Measurements from ENCODE around the gene NHS. TPM values are rescaled to one million over a fixed set of nuclear protein-coding genes. Genes with fewer than 3 reads are reported as not detected.

Gene NHS
- polyA plus RNA-seq, 2 donors: 0.78 to 1.7 TPM

DNA sequence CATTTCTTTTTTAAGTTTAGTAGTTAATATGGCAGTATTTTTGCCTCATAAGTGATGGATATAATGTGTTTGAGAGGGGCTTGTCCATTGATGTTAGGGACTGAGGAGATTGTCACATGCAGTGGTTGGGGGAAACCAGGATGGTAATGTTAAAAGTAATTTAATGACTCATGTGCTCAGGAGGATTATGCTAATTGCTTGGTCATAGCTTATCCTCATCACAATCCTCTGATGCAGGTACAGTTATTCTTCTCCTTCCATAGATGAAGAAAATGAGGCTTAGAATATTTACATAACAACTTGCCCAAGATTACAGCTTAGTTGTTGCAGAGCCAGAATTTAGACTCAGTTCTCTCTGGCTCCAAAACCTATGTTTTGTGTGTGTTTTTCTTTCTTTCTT lies 267.9 kb downstream of the NHS start:
- H3K4me3 ChIP-seq (ENCODE audit: low read depth in 1 of 2, low read length in 2 of 2): no peak overlapping the region
- H3K9me3 ChIP-seq (ENCODE audit: control insufficient read depth in 2 of 2, insufficient read depth in 1 of 2, low read depth in 1 of 2, low read length in 1 of 2): no peaks in the 10 kb centered on the region
- H3K36me3 ChIP-seq (ENCODE audit: control insufficient read depth in 2 of 2, insufficient read depth in 2 of 2, low read length in 1 of 2): no peaks in the 10 kb centered on the region
- no peaks in the 10 kb centered on the region for H3K4me1 ChIP-seq (ENCODE audit: control insufficient read depth in 2 of 2, insufficient read depth in 2 of 2, low read length in 1 of 2)
- no peaks in the 10 kb centered on the region for H3K27me3 ChIP-seq (ENCODE audit: control insufficient read depth in 1 of 2, insufficient read depth in 2 of 2, low read length in 2 of 2)
- no peak overlapping the region for H3K27ac ChIP-seq (ENCODE audit: low read depth in 2 of 2, low read length in 1 of 2)

DNA sequence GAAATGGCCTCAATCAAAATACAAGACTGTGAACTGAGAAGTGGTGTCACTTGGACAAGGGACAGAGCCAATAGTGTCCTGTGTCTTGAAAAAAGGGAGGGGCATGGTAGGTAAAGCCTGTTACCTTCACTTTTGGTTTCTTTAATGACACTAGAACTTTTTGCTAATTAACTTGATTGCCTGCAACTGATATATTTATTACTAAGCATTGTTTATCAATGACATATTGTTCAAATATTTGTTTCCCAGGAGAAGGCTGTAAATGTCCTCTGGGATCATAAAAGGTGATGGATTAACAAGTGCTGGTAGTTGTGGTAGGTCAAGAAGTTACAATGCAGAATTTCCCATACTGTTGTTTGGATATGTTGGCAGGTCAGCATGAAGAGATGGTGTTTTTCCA lies 268.5 kb downstream of the NHS start:
- H3K4me1 ChIP-seq (ENCODE audit: control insufficient read depth in 2 of 2, insufficient read depth in 2 of 2, low read length in 1 of 2): no peaks in the 10 kb centered on the region
- no peaks in the 10 kb centered on the region for H3K9me3 ChIP-seq (ENCODE audit: control insufficient read depth in 2 of 2, insufficient read depth in 1 of 2, low read depth in 1 of 2, low read length in 1 of 2)
- H3K4me3 ChIP-seq (ENCODE audit: low read depth in 1 of 2, low read length in 2 of 2): no peak overlapping the region
- H3K27me3 ChIP-seq (ENCODE audit: control insufficient read depth in 1 of 2, insufficient read depth in 2 of 2, low read length in 2 of 2): no peaks in the 10 kb centered on the region
- no peaks in the 10 kb centered on the region for H3K36me3 ChIP-seq (ENCODE audit: control insufficient read depth in 2 of 2, insufficient read depth in 2 of 2, low read length in 1 of 2)
- no peak overlapping the region for H3K27ac ChIP-seq (ENCODE audit: low read depth in 2 of 2, low read length in 1 of 2)

DNA sequence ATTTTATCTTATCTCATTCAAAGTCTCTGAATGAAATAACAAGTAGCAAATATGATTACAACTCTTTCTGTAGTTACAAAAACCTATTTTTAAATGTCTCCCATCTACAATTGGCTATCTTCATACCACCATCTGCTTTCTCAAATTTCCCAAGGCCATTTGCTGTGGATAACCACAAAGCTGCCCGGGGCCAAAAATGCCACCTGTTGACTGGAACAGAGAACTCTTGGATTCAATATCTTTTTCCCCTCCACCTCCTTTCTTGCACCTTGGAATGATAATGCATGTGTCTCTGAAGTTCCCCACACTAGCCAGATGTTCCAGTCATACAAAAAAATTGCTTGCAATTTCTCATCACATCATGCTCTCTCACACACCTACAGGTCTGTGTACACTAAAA lies 269.0 kb downstream of the NHS start:
- no peaks in the 10 kb centered on the region for H3K9me3 ChIP-seq (ENCODE audit: control insufficient read depth in 2 of 2, insufficient read depth in 1 of 2, low read depth in 1 of 2, low read length in 1 of 2)
- H3K27ac ChIP-seq (ENCODE audit: low read depth in 2 of 2, low read length in 1 of 2): no peak overlapping the region
- H3K27me3 ChIP-seq (ENCODE audit: control insufficient read depth in 1 of 2, insufficient read depth in 2 of 2, low read length in 2 of 2): no peaks in the 10 kb centered on the region
- no peaks in the 10 kb centered on the region for H3K36me3 ChIP-seq (ENCODE audit: control insufficient read depth in 2 of 2, insufficient read depth in 2 of 2, low read length in 1 of 2)
- WGBS, 2 donors: 80 to 92% methylated on average over 1 of the region's 1 CpG
- H3K4me3 ChIP-seq (ENCODE audit: low read depth in 1 of 2, low read length in 2 of 2): no peak overlapping the region
- H3K4me1 ChIP-seq (ENCODE audit: control insufficient read depth in 2 of 2, insufficient read depth in 2 of 2, low read length in 1 of 2): no peaks in the 10 kb centered on the region

DNA sequence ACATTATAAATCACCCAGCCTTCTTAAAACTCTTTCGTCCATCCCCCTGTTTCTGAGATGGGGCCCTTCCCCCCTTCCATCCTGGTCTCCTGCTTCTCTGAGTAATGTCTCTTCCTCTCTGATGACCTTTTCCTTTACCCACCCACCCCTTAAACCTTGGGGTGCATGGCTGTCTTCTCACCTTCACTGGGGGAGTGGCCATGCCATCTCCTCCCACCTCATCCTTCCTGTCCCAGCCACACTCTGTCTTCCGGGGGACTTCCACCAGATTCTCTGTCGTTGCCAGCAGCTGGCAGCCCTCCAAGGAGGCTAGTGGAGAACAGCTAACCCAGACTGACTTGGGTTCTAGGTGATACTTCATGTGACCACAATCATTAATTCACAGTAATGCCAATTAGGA lies 279.1 kb downstream of the NHS start:
- Histone ChIP-seq H3K4me1 (ENCODE audit: control insufficient read depth in 2 of 2, insufficient read depth in 2 of 2, low read length in 1 of 2) (peaks cover 0 to 10% of the 10 kb centered on the region in 2 donors), H3K9me3 (ENCODE audit: control insufficient read depth in 2 of 2, insufficient read depth in 1 of 2, low read depth in 1 of 2, low read length in 1 of 2) (peaks cover 0 to 3% of the 10 kb centered on the region in 2 donors), H3K27me3 (ENCODE audit: control insufficient read depth in 1 of 2, insufficient read depth in 2 of 2, low read length in 2 of 2) (peaks cover 0 to 2% of the 10 kb centered on the region in 2 donors), H3K27ac (ENCODE audit: low read depth in 2 of 2, low read length in 1 of 2) (no peak overlapping the region), H3K36me3 (ENCODE audit: control insufficient read depth in 2 of 2, insufficient read depth in 2 of 2, low read length in 1 of 2) (no peaks in the 10 kb centered on the region), H3K4me3 (ENCODE audit: low read depth in 1 of 2, low read length in 2 of 2) (no peak overlapping the region)
- WGBS, 2 donors: 47 to 55% methylated on average over 3 of the region's 3 CpGs

- whole genome bisulfite sequencing, 2 donors: 19 to 46% methylated on average over 47 to 48 of the region's 48 CpGs
- no peaks in the 10 kb centered on the region for H3K27me3 ChIP-seq (ENCODE audit: control insufficient read depth in 1 of 2, insufficient read depth in 2 of 2, low read length in 2 of 2)
- peak overlapping the region; percentile 2 to 18 for H3K4me3 ChIP-seq (ENCODE audit: low read depth in 1 of 2, low read length in 2 of 2)
- peaks cover 0 to 3% of the 10 kb centered on the region in 2 donors for H3K9me3 ChIP-seq (ENCODE audit: control insufficient read depth in 2 of 2, insufficient read depth in 1 of 2, low read depth in 1 of 2, low read length in 1 of 2)
- no peaks in the 10 kb centered on the region for H3K36me3 ChIP-seq (ENCODE audit: control insufficient read depth in 2 of 2, insufficient read depth in 2 of 2, low read length in 1 of 2)
- H3K4me1 ChIP-seq (ENCODE audit: control insufficient read depth in 2 of 2, insufficient read depth in 2 of 2, low read length in 1 of 2): peaks cover 0 to 10% of the 10 kb centered on the region in 2 donors
- no peak overlapping the region for H3K27ac ChIP-seq (ENCODE audit: low read depth in 2 of 2, low read length in 1 of 2)
Observed at GRCh38 chrX:17655211-17656034, 280.4 kb downstream of the NHS start.

GRCh38 chrX:17656035-17656418 lies 281.0 kb downstream of the NHS start:
- Histone ChIP-seq H3K9me3 (ENCODE audit: control insufficient read depth in 2 of 2, insufficient read depth in 1 of 2, low read depth in 1 of 2, low read length in 1 of 2) (peaks cover 0 to 3% of the 10 kb centered on the region in 2 donors), H3K36me3 (ENCODE audit: control insufficient read depth in 2 of 2, insufficient read depth in 2 of 2, low read length in 1 of 2) (no peaks in the 10 kb centered on the region), H3K27ac (ENCODE audit: low read depth in 2 of 2, low read length in 1 of 2) (no peak overlapping the region), H3K4me1 (ENCODE audit: control insufficient read depth in 2 of 2, insufficient read depth in 2 of 2, low read length in 1 of 2) (peaks cover 0 to 10% of the 10 kb centered on the region in 2 donors), H3K27me3 (ENCODE audit: control insufficient read depth in 1 of 2, insufficient read depth in 2 of 2, low read length in 2 of 2) (no peaks in the 10 kb centered on the region), H3K4me3 (ENCODE audit: low read depth in 1 of 2, low read length in 2 of 2) (peak overlapping the region in 1 of 2 donors; percentile 2)
- WGBS, 2 donors: 23 to 51% methylated on average over 35 to 36 of the region's 36 CpGs

GRCh38 chrX:17656556-17656955 lies 281.6 kb downstream of the NHS start:
- H3K36me3 ChIP-seq (ENCODE audit: control insufficient read depth in 2 of 2, insufficient read depth in 2 of 2, low read length in 1 of 2): no peaks in the 10 kb centered on the region
- no peak overlapping the region for H3K4me3 ChIP-seq (ENCODE audit: low read depth in 1 of 2, low read length in 2 of 2)
- H3K27me3 ChIP-seq (ENCODE audit: control insufficient read depth in 1 of 2, insufficient read depth in 2 of 2, low read length in 2 of 2): no peaks in the 10 kb centered on the region
- peaks cover 0 to 10% of the 10 kb centered on the region in 2 donors for H3K4me1 ChIP-seq (ENCODE audit: control insufficient read depth in 2 of 2, insufficient read depth in 2 of 2, low read length in 1 of 2)
- 68 to 74% methylated on average over 16 of the region's 16 CpGs for WGBS, 2 donors
- H3K9me3 ChIP-seq (ENCODE audit: control insufficient read depth in 2 of 2, insufficient read depth in 1 of 2, low read depth in 1 of 2, low read length in 1 of 2): peaks cover 0 to 3% of the 10 kb centered on the region in 2 donors
- H3K27ac ChIP-seq (ENCODE audit: low read depth in 2 of 2, low read length in 1 of 2): no peak overlapping the region

DNA sequence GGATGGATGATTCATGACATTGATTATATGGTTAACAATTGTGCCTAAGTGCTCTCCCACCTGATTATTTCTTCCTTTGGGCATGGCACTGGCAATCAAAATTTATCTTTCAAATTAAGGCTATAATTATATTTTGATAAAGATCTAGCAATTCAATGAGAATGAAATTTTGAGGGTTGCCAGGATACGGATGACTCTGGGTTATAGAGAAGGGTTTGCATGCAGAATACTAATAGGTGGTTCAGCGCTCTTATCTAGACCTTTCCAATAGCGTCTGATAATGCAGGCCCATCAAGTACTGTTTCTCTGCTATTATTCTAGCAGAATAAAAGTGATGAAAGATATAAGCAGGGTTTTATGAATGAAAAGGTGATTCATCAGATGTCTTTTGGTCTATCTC lies 287.4 kb downstream of the NHS start:
- H3K27me3 ChIP-seq (ENCODE audit: control insufficient read depth in 1 of 2, insufficient read depth in 2 of 2, low read length in 2 of 2): no peaks in the 10 kb centered on the region
- H3K36me3 ChIP-seq (ENCODE audit: control insufficient read depth in 2 of 2, insufficient read depth in 2 of 2, low read length in 1 of 2): no peaks in the 10 kb centered on the region
- no peaks in the 10 kb centered on the region for H3K9me3 ChIP-seq (ENCODE audit: control insufficient read depth in 2 of 2, insufficient read depth in 1 of 2, low read depth in 1 of 2, low read length in 1 of 2)
- no peak overlapping the region for H3K4me3 ChIP-seq (ENCODE audit: low read depth in 1 of 2, low read length in 2 of 2)
- H3K27ac ChIP-seq (ENCODE audit: low read depth in 2 of 2, low read length in 1 of 2): no peak overlapping the region
- WGBS, 2 donors: 85 to 95% methylated on average over 3 of the region's 3 CpGs
- no peaks in the 10 kb centered on the region for H3K4me1 ChIP-seq (ENCODE audit: control insufficient read depth in 2 of 2, insufficient read depth in 2 of 2, low read length in 1 of 2)

DNA sequence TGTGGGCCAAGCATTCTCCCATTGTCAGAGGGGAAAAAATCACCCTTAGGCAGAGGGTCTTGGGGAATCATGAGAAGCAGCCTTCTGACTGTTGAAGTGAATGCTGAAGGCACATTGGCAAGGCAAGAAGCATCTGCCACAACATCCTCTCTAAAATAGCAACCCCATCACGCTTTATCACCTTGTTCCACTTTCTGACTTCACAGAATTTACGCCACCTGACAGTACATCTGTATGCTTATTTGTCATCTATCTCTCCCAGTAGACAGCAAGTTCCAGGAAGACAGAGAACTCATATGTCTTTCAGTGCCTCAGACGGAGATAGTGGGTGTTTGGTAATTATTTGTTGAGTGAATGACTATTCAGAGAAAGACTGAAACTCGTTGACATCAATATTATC lies 293.9 kb downstream of the NHS start:
- no peak overlapping the region for H3K27ac ChIP-seq (ENCODE audit: low read depth in 2 of 2, low read length in 1 of 2)
- 52 to 79% methylated on average over 4 of the region's 4 CpGs for WGBS, 2 donors
- H3K27me3 ChIP-seq (ENCODE audit: control insufficient read depth in 1 of 2, insufficient read depth in 2 of 2, low read length in 2 of 2): no peaks in the 10 kb centered on the region
- H3K36me3 ChIP-seq (ENCODE audit: control insufficient read depth in 2 of 2, insufficient read depth in 2 of 2, low read length in 1 of 2): no peaks in the 10 kb centered on the region
- H3K4me3 ChIP-seq (ENCODE audit: low read depth in 1 of 2, low read length in 2 of 2): no peak overlapping the region
- H3K4me1 ChIP-seq (ENCODE audit: control insufficient read depth in 2 of 2, insufficient read depth in 2 of 2, low read length in 1 of 2): peaks cover 0 to 3% of the 10 kb centered on the region in 2 donors
- no peaks in the 10 kb centered on the region for H3K9me3 ChIP-seq (ENCODE audit: control insufficient read depth in 2 of 2, insufficient read depth in 1 of 2, low read depth in 1 of 2, low read length in 1 of 2)

- Histone ChIP-seq H3K4me1 (ENCODE audit: control insufficient read depth in 2 of 2, insufficient read depth in 2 of 2, low read length in 1 of 2) (peaks cover 0 to 3% of the 10 kb centered on the region in 2 donors), H3K27me3 (ENCODE audit: control insufficient read depth in 1 of 2, insufficient read depth in 2 of 2, low read length in 2 of 2) (no peaks in the 10 kb centered on the region), H3K36me3 (ENCODE audit: control insufficient read depth in 2 of 2, insufficient read depth in 2 of 2, low read length in 1 of 2) (no peaks in the 10 kb centered on the region), H3K27ac (ENCODE audit: low read depth in 2 of 2, low read length in 1 of 2) (no peak overlapping the region), H3K4me3 (ENCODE audit: low read depth in 1 of 2, low read length in 2 of 2) (no peak overlapping the region), H3K9me3 (ENCODE audit: control insufficient read depth in 2 of 2, insufficient read depth in 1 of 2, low read depth in 1 of 2, low read length in 1 of 2) (no peaks in the 10 kb centered on the region)
- WGBS, 2 donors: 65 to 80% methylated on average over 2 of the region's 2 CpGs
Observed at GRCh38 chrX:17669458-17669857, 294.5 kb downstream of the NHS start.
